ENCODE results near the gene PDZD2.

PDZD2 gene

DNA sequence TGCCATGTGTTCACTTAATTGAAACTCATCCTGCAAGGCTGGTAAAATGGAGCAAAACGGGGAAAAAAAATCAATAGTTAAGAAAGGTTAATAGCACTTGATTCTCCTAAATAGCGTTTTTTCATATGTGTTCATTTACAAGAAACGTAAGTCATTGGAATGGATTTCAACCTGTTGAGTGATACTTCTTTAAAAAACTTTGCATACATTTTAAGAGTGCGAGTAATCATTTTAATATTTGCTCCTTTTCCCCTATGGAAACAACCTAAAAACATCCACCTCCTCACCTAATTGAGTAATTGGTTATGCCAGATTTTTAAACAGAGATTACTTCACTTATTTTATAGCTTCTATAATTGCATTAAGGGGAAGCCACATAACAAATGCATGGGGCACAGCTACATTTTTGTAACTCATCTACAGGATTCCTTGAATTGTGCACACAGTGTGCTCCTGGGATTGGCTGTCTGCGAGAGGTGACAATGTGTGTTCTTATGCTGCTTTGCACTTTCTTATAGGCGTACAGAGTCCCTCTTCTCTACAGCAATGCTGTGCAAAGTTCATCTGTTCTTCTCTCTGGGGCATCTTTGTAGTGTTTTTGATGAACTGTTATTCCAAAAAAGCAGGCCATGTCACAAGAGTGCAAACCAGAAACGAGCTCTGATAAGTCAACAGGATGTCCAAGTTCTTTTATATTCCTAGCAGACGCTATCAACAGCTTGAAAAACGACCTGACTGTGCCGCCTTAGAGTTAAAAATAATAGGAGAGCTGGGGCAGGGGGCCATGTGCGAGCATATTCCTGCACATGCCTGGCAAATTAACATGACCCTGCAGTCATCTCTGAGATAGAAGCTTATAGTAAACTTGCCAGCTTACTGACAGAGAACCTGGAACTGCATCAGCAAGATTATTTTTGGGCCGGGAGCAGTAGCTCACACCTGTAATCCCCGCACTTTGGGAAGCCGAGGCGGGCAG, 417.2 kb downstream of the PDZD2 start:
- Histone ChIP-seq H3K4me1 (ENCODE audit: control insufficient read depth in 1 of 2, insufficient read depth in 1 of 2, low read depth in 1 of 2, low read length in 1 of 2) (no peaks in the 10 kb centered on the region), H3K36me3 (no peaks in the 10 kb centered on the region)

GRCh38 chr5:32057187-32058096, 418.5 kb downstream of the PDZD2 start:
- H3K36me3 ChIP-seq, result no peaks in the 10 kb centered on the region
- TF ChIP-seq, protein P1, sequence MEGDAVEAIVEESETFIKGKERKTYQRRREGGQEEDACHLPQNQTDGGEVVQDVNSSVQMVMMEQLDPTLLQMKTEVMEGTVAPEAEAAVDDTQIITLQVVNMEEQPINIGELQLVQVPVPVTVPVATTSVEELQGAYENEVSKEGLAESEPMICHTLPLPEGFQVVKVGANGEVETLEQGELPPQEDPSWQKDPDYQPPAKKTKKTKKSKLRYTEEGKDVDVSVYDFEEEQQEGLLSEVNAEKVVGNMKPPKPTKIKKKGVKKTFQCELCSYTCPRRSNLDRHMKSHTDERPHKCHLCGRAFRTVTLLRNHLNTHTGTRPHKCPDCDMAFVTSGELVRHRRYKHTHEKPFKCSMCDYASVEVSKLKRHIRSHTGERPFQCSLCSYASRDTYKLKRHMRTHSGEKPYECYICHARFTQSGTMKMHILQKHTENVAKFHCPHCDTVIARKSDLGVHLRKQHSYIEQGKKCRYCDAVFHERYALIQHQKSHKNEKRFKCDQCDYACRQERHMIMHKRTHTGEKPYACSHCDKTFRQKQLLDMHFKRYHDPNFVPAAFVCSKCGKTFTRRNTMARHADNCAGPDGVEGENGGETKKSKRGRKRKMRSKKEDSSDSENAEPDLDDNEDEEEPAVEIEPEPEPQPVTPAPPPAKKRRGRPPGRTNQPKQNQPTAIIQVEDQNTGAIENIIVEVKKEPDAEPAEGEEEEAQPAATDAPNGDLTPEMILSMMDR (IDR thresholded peaks at IDR 0.05), result no peak

More for the DNA sequence above, 417.2 kb downstream of the PDZD2 start:
- Histone ChIP-seq H3K9me3 (no peaks in the 10 kb centered on the region), H3K4me3 (ENCODE audit: low read depth in 1 of 2, low read length in 1 of 2) (no peak overlapping the region), H3K27ac (no peak overlapping the region), H3K27me3 (no peaks in the 10 kb centered on the region)
- TF ChIP-seq, protein P1 (IDR thresholded peaks at IDR 0.05), result no peak

GRCh38 chr5:32058101-32058500, 419.2 kb downstream of the PDZD2 start:
- Histone ChIP-seq H3K27ac (no peak overlapping the region), H3K27me3 (no peaks in the 10 kb centered on the region), H3K4me3 (ENCODE audit: low read depth in 1 of 2, low read length in 1 of 2) (no peak overlapping the region), H3K9me3 (no peaks in the 10 kb centered on the region), H3K36me3 (no peaks in the 10 kb centered on the region), H3K4me1 (ENCODE audit: control insufficient read depth in 1 of 2, insufficient read depth in 1 of 2, low read depth in 1 of 2, low read length in 1 of 2) (no peaks in the 10 kb centered on the region)
- TF ChIP-seq, protein P1 (IDR thresholded peaks at IDR 0.05), result no peak

More at GRCh38 chr5:32057187-32058096, 418.5 kb downstream of the PDZD2 start:
- Histone ChIP-seq H3K27me3 (no peaks in the 10 kb centered on the region), H3K4me1 (ENCODE audit: control insufficient read depth in 1 of 2, insufficient read depth in 1 of 2, low read depth in 1 of 2, low read length in 1 of 2) (no peaks in the 10 kb centered on the region), H3K4me3 (ENCODE audit: low read depth in 1 of 2, low read length in 1 of 2) (no peak overlapping the region), H3K27ac (no peak overlapping the region), H3K9me3 (no peaks in the 10 kb centered on the region)

- TF ChIP-seq, protein P1 (IDR thresholded peaks at IDR 0.05), result no peak
- Histone ChIP-seq H3K4me3 (ENCODE audit: low read depth in 1 of 2, low read length in 1 of 2) (no peak overlapping the region), H3K27ac (no peak overlapping the region), H3K27me3 (no peaks in the 10 kb centered on the region), H3K36me3 (no peaks in the 10 kb centered on the region), H3K9me3 (no peaks in the 10 kb centered on the region), H3K4me1 (ENCODE audit: control insufficient read depth in 1 of 2, insufficient read depth in 1 of 2, low read depth in 1 of 2, low read length in 1 of 2) (no peaks in the 10 kb centered on the region)
Observed at GRCh38 chr5:32058997-32059396, 420.1 kb downstream of the PDZD2 start.

- H3K27me3 ChIP-seq, result no peaks in the 10 kb centered on the region
- no peaks in the 10 kb centered on the region for H3K9me3 ChIP-seq
- H3K27ac ChIP-seq, result no peak overlapping the region
- no peaks in the 10 kb centered on the region for H3K36me3 ChIP-seq
- no peaks in the 10 kb centered on the region for H3K4me1 ChIP-seq (ENCODE audit: control insufficient read depth in 1 of 2, insufficient read depth in 1 of 2, low read depth in 1 of 2, low read length in 1 of 2)
- H3K4me3 ChIP-seq (ENCODE audit: low read depth in 1 of 2, low read length in 1 of 2), result no peak overlapping the region
- TF ChIP-seq, protein P1 (IDR thresholded peaks at IDR 0.05), result no peak
Observed at GRCh38 chr5:32059761-32060530, 421.0 kb downstream of the PDZD2 start.

All from neutrophil (primary cell).